ENCODE data around the gene TBX1.

TBX1 gene

GRCh38 chr22:19803736-19804267 is 43.2 kb downstream of the TBX1 start:
- no peak overlapping the region for H3K27ac ChIP-seq
- TF ChIP-seq CTCF (conservative IDR thresholded peaks at IDR 0.05) (no peak), ZFX (IDR thresholded peaks at IDR 0.05) (no peak)

GRCh38 chr22:19805821-19806212 is 45.2 kb downstream of the TBX1 start:
- H3K27ac ChIP-seq: peak overlapping the region; percentile 79
- no peak for TF ChIP-seq CTCF (conservative IDR thresholded peaks at IDR 0.05)
- no peak for TF ChIP-seq ZFX (IDR thresholded peaks at IDR 0.05)

- H3K27ac ChIP-seq: peak overlapping the region; percentile 79
- no peak for TF ChIP-seq CTCF (conservative IDR thresholded peaks at IDR 0.05)
- no peak for TF ChIP-seq ZFX (IDR thresholded peaks at IDR 0.05)
Observed at GRCh38 chr22:19806213-19807160, 45.9 kb downstream of the TBX1 start.

GRCh38 chr22:19807161-19807913 is 46.8 kb downstream of the TBX1 start:
- no peak for TF ChIP-seq CTCF (conservative IDR thresholded peaks at IDR 0.05)
- no peak for TF ChIP-seq ZFX (IDR thresholded peaks at IDR 0.05)
- peak overlapping the region; percentile 79 for H3K27ac ChIP-seq

- H3K27ac ChIP-seq: no peak overlapping the region
- no peak for TF ChIP-seq CTCF (conservative IDR thresholded peaks at IDR 0.05)
Observed at GRCh38 chr22:19807914-19808872, 47.6 kb downstream of the TBX1 start.

GRCh38 chr22:19808873-19809478 is 48.4 kb downstream of the TBX1 start:
- H3K27ac ChIP-seq: no peak overlapping the region
- TF ChIP-seq CTCF (conservative IDR thresholded peaks at IDR 0.05): no peak
- TF ChIP-seq ZFX (IDR thresholded peaks at IDR 0.05): no peak
